Right lobe of liver (tissue), 6 donors: ENCODE results near the gene SLC2A10. TPM values are rescaled to one million over a fixed set of nuclear protein-coding genes. Genes with fewer than 3 reads are reported as not detected.

ENCODE experiments used
- ATAC-seq, 4 donors: fragments of 200-7000 bp; cut with Tn5 transposase; one replicate each; pipeline ENCODE4 v1.9.1; 2020; ENCODE audit warnings: mild to moderate bottlenecking in 4 of 4, moderate library complexity in 4 of 4
- DNase-seq, 3 donors: peaks; one replicate each; pipeline ENCODE4 v3.0.0-alpha.2; 2020
- H3K27ac ChIP-seq, 3 donors: fragments of 200-600 bp; one replicate each; pipeline ENCODE4 v1.8.0; 2022
- H3K27me3 ChIP-seq, 2 donors: fragments of 200-600 bp; one replicate each; pipeline ENCODE4 v1.8.0; 2022
- H3K36me3 ChIP-seq, 4 donors: fragments of 200-600 bp; sonication (generic) in 1 of 4; one replicate each; pipeline versions ENCODE4 v1.5.1 to v1.8.0; 2017 to 2022; ENCODE audit warnings: control low read depth in 1 of 4
- H3K4me1 ChIP-seq, 4 donors: fragments of 200-600 bp; sonication (generic) in 1 of 4; one replicate each; pipeline versions ENCODE4 v1.5.1 to v1.8.0; 2017 to 2022; ENCODE audit warnings: control low read depth in 1 of 4
- H3K4me3 ChIP-seq, 3 donors: fragments of 200-600 bp; one replicate each; pipeline ENCODE4 v1.8.0; 2022
- H3K9me3 ChIP-seq, 4 donors: fragments of 200-600 bp; sonication (generic) in 1 of 4; one replicate each; pipeline versions ENCODE4 v1.5.1 to v1.8.0; 2017 to 2022; ENCODE audit warnings: control low read depth in 1 of 4
- CTCF ChIP-seq, 4 donors: fragments of 200-600 bp in 3 of 4; fragments of 450-650 bp in 1 of 4; IDR thresholded peaks; one replicate each; pipeline versions ENCODE4 v1.5.1 to v1.8.0; 2016 to 2022; ENCODE audit warnings: antibody characterized with exemption in 4 of 4, mild to moderate bottlenecking in 2 of 4
- POLR2A ChIP-seq: fragments of 450-650 bp; IDR thresholded peaks from one replicate; pipeline ENCODE4 v1.6.1; 2017; ENCODE audit warnings: antibody characterized with exemption, mild to moderate bottlenecking
- WGBS: methylation state at CpG from one replicate; pipeline ENCODE4 v1.1.6; 2018; ENCODE audit warnings: low coverage, low lambda C conversion rate; ENCODE audit not compliant: insufficient coverage; ENCODE audit errors: missing lambda C conversion rate; 5-methylcytosine and 5-hydroxymethylcytosine counted together
- intact Hi-C, 2 donors: fragments of 100-400 bp; cut with DNase I; formaldehyde crosslinking; loops; one replicate each; pipeline versions ENCODE4 v1.11.2 to v1.14.1; 2022
- total RNA-seq, 6 experiments: library from RNA; depleted of rRNA in 2 of 6; stranded (reverse); fragments of >200 nt in 2 of 6; fragmentation: NEBNext Ultra II Directional in 3 of 6; extraction: Animal tissue kit (Norgen Biotek cat#: 25700) in 3 of 6; gene quantifications; one replicate each; pipeline versions ENCODE4 v1.1.0 to v1.2.4, GENCODE V29; 2016 to 2023
- donor health status: DM: no; HTN: yes; CAD: no.
- donor health status: DM: no; HTN: no; CAD: no.
- donor health status: DM: no; HTN: no; CAD: no.
- donor health status: DM: no; HTN: yes; CAD: no.
- donor health status: DM: no; HTN: yes; CAD: no.

SLC2A10 gene
- total RNA-seq, 6 experiments from 2014 or later, result 35.4 to 47.3 (median 42.7) TPM

- DNase-seq, result no peak
- Histone ChIP-seq H3K9me3 (no peaks in the 10 kb centered on the region), H3K36me3 (no peaks in the 10 kb centered on the region), H3K27me3 (no peaks in the 10 kb centered on the region), H3K4me1 (peaks cover 0 to 20% (median 9%) of the 10 kb centered on the region in 4 donors), H3K4me3 (no peak overlapping the region), H3K27ac (no peak overlapping the region)
- intact Hi-C loops, result no loop called here
- no peak for ATAC-seq
- WGBS, result 69% methylated on average over 3 of the region's 3 CpGs
- TF ChIP-seq CTCF (IDR thresholded peaks at IDR 0.05), result no peak
- no peak for TF ChIP-seq POLR2A
These were observed 43.8 kb upstream of the SLC2A10 start for GRCh38 chr20:46665602-46666001.

- H3K27me3 ChIP-seq, result no peaks in the 10 kb centered on the region
- 57% methylated on average over 1 of the region's 3 CpGs for WGBS
- ATAC-seq, result no peak
- peaks cover 0 to 25% (median 12%) of the 10 kb centered on the region in 4 donors for H3K4me1 ChIP-seq
- no peaks in the 10 kb centered on the region for H3K9me3 ChIP-seq
- intact Hi-C loops, result no loop called here
- H3K4me3 ChIP-seq, result no peak overlapping the region
- no peak for DNase-seq
- H3K36me3 ChIP-seq, result no peaks in the 10 kb centered on the region
- H3K27ac ChIP-seq, result no peak overlapping the region
- TF ChIP-seq POLR2A, result no peak
- no peak for TF ChIP-seq CTCF (IDR thresholded peaks at IDR 0.05)
These were observed 43.1 kb upstream of the SLC2A10 start for GRCh38 chr20:46666306-46666705.

- peak overlapping the region in 1 of 3 donors; percentile 35 for H3K27ac ChIP-seq
- H3K4me1 ChIP-seq, result peaks cover 0 to 32% (median 14%) of the 10 kb centered on the region in 4 donors
- H3K36me3 ChIP-seq, result no peaks in the 10 kb centered on the region
- DNase-seq, result peak in 2 of 3 donors; percentile 77
- intact Hi-C loops, result no loop called here
- no peaks in the 10 kb centered on the region for H3K27me3 ChIP-seq
- no peak overlapping the region for H3K4me3 ChIP-seq
- peak; percentile 80 to 93 (median 82) for ATAC-seq
- WGBS, result 23% methylated on average over 5 of the region's 6 CpGs
- no peaks in the 10 kb centered on the region for H3K9me3 ChIP-seq
- TF ChIP-seq CTCF (IDR thresholded peaks at IDR 0.05), result no peak
- no peak for TF ChIP-seq POLR2A
These were observed 42.5 kb upstream of the SLC2A10 start for GRCh38 chr20:46666818-46667515.

GRCh38 chr20:46670228-46670584, 39.2 kb upstream of the SLC2A10 start:
- Histone ChIP-seq H3K36me3 (no peaks in the 10 kb centered on the region), H3K27me3 (no peaks in the 10 kb centered on the region), H3K4me1 (peaks cover 0 to 34% (median 14%) of the 10 kb centered on the region in 4 donors), H3K27ac (no peak overlapping the region), H3K9me3 (no peaks in the 10 kb centered on the region), H3K4me3 (no peak overlapping the region)
- 50% methylated on average over 2 of the region's 2 CpGs for WGBS
- no peak for TF ChIP-seq POLR2A
- TF ChIP-seq CTCF (IDR thresholded peaks at IDR 0.05), result no peak
- DNase-seq (no peak), ATAC-seq (no peak)
- intact Hi-C loops, result no loop called here
